HG03066 (cell line): Measurements from ENCODE around the gene CCDC174.

Experiments used
- ATAC-seq: cut with Tn5 transposase; IDR thresholded peaks from one replicate; pipeline ENCODE4 v1.9.1; 2021; ENCODE audit warnings: low read depth; ENCODE audit not compliant: unreplicated experiment

Gene CCDC174

DNA sequence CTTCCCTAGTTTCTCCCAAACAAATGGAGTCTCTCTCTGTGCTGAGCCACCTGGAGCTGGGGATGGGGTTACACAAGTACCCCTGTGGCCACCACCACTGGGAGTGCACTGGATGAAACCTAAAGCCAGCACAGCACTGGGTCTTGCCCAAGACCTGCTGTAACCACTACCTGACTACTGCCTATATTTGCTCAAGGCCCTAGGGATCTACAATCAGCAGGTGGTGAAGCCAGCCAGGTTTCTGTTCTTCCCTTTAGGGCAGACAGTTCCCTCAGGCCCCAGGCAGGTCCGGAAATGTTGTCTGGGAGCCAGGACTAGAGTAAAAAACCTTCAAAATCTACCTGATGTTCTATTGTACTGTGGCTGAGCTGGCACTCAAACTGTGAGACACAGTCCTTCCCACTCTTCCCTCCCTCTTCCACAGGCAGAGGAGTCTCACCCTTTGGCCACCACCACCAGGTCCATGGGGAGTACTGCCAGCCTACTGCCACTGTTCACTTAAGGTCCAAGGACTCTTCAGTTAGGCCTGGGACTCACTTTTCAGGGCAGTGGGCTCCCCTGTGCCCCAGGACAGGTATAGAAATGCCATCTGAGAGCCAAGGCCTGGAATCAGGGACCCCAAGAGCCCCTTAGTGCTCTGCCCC lies 47.2 kb downstream of the CCDC174 start:
- no peak for ATAC-seq

DNA sequence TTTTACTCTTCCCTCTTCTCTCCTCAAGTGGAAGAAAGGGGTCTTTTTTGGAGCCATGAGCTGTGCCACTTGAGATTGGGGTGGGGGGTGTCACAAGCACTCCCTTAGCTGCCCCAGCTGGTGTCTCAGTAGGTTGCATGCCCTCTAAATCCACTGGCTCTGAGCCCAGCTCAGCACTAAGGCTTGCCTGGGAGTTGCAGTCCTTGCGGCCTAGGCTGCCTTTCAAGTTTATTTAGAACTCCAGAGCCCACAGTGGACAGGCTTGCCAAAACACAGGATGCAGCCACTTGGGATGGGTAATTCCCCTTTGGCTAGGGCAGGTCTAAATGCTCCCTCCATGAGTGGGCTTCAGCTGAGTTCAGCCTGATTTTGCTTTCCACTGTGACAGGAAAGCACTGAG lies 48.1 kb downstream of the CCDC174 start:
- ATAC-seq: no peak

DNA sequence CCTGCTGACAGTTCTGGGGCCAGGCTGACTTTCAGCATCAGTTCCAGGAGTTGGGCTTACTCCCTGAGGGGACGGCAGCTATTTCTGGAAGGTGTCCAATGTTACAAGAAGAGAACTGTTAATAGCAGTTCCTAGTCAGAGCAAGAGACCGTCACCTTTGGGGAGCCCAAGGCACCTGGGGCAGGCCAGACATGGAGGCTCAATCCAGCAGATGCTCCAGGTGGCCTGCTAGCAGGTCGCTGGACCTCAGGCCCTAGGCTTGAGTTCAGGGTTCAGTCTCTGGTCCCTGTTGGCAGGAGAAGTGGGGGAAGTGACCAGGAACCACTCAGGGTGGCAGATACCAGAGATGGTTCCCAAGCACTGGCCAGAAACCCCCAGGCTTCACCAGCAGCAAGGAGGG lies 49.3 kb downstream of the CCDC174 start:
- ATAC-seq: no peak

DNA sequence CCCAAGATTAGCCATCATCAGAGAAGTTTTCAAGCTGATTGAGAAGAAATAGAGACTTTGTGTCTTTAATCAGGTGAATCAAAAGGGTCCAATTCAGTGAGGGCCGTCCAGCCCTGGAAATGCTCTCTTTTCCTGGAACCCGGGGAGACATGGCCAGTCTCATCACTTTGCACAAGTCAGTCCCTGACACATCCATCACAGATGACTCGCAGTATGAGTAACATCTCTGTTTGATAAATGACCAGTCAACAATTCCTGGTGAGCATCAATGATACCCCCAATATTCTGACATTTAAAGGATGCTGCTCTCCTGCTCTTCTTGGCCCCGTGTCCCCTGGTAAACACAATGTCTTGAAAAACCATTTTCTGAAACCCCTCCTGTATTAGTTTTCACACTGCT lies 50.1 kb downstream of the CCDC174 start:
- no peak for ATAC-seq

DNA sequence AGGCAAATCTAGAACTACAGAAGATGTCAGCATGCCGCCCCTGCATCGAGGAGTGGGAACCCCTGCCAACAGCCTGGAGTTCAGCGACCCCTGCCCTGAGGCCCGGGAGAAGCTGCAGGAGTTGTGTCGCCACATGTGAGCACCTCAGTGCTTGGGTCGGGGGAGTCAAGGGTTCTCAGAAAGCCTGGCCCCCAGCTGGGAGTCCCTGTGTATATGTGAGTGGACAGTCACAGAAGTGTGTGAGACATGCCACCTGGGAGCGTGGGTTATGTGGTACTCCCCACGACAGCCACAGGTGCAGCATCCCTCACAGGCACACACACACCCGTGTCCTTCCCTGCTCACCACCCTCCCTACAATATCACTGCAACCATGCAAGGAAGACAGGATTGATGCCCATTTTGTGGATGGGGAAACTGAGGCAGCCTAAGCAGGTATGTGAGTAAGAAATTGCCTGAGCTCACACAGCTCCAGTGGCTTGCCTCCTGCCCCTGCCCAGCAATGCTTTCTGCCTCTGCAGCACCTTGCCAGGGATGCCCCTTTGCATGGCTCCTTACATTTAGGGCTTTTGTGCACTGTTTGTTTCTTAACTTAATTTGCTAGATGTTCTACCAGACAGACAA lies 51.7 kb downstream of the CCDC174 start:
- no peak for ATAC-seq

DNA sequence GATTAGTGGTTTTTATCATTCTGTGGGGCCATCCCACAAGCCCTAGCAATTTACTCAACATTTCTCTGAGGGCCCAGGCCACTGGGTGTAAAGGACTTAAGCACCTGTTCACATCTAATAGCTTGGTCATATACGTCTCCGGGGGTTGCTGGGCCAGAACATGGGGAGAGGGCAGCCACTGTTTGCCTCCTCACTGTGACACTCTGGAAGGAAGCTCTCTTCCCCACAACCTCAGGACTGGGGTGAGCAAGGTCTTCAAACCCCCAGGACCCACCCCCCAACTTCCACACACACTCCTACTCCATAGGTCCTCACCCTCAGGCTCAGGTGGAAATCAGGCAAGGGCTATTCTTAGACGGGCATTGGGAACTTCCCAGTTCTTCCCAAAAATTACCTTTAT lies 52.2 kb downstream of the CCDC174 start:
- ATAC-seq: no peak

DNA sequence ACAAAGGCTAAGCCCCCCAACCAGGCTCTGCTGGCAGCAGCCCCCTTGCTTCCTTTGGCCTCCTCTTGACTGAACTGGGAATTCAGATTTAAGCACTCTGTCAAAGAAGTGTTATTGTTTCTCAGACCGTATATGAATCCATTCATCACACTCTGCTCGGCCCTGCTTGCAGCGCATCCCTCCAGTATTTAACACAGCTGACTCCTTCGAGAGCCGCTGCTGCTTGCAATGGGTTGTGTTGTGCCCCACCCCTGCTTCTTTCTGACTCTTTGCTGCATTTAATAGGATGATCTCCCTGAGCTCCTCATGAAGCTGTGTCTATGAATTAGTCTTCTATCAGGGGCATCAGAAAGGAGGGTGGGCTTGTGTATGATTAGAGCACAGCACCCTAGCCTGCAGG lies 54.5 kb downstream of the CCDC174 start:
- no peak for ATAC-seq

DNA sequence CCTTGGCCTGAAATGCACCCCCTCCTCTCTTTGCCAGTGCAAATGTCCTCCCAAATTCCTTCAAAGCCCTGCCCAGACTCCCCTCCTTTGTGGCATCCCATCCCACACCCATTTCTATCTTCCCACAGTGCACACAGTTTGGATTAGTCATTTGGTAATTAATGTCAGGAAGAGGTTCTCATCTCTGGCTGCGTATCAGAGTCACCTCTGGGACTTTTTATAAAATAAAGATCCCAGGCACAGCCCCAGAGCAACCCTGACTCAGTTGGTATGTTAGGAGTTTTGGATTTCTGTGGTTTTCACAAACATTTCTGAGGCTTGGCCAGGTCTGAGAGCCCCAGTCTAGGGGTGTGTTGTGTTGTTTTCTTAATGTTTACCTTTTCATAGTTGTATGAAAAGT lies 65.0 kb downstream of the CCDC174 start:
- no peak for ATAC-seq

DNA sequence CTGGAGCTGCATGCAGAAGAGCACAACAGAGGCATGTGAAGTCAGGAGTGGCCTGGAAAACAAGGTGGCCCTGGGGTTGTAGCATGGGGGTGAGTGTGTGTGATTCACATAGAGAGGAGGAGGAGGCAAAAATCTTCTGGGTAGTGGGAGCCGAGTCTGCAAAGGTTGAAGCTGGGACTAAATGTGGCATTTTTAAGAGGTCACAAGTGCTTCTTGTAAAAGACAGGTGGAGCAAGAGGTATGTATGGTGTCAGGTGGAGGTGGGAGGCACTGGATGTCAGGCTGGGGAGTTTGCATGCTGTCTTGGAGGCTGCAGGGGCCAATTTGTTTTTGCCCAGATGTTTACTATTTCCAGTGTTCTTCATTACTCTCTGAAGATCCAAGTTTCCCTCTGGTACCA lies 65.7 kb downstream of the CCDC174 start:
- ATAC-seq: no peak

DNA sequence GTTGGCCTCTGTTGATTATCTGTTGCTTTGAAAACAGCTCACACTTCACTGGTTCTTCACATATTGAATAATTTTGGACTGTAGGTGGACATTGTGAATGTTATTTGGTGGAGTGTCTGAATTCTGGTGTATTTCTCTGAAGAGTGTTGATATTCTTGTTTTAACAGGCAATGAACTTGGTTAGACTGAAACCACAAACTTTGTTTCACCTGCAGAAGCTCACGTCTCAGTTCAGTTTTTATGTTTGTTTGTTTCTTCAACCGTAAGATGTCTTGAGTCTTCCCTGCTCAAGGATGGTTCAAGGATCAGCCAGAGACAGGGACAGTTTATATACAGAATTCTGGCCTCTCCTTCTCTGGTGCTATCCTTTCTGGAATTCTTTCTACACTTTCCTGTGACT lies 67.0 kb downstream of the CCDC174 start:
- ATAC-seq: peak; percentile 68

DNA sequence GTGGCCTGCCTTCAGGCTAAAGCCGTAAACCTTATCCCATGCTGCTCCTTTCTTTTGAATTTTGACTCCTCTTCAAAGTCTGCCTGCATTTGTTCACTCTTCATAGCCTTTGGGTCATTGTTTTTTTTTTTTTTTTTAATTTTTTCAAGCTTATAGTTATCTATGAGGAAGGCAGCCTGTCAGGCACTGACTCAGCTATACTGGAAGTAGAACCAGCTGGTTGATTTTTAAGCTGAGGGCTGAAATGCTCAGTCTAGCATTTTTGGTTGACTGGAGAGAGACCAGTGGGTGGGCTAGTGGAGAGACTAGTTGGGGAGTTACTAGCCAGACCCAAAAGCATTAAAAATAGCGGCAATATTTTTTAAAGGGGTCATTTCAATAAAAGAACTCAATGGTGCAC lies 67.4 kb downstream of the CCDC174 start:
- ATAC-seq: no peak

DNA sequence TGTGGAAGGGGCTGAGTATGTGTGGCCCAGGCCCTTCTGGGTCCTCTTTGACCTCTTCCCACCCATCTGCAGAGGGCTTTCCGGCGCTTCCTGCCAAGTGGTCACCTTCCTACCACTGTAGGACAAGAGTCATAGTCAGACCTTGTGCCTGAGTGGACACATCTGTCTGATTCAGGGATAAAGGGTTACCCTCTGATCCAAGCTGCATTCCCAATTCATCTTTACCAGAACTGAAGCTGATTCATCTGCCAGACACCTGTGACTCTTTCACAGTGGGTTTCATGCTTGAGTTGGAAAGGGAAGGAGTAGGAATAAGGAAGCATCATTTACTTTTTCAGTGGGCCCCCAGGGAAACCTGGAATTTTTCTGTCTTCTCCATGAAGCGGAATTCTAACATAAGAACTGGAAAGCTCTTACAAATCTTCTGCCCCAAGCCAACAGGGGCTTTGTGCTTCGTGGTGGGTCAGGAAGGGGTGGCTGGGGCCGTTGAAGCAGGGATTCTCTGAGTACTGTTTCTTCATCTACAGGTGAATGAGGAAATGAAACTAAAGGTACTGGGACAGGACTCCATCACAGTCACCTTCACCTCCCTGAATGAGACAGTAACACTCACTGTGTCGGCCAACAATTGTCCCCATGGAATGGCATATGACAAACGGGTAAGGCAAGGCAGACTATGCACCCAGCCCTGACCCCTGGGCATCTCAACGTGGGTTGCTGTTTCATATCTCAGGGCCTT lies 69.7 kb downstream of the CCDC174 start:
- no peak for ATAC-seq
